Glutamatergic neuron (in vitro differentiated cells): Measurements from ENCODE around the gene TIAM2. TPM values are rescaled to one million over a fixed set of nuclear protein-coding genes. Genes with fewer than 3 reads are reported as not detected.

Experiments
- DNase-seq: peaks from one replicate; pipeline ENCODE4 v3.0.0; 2022
- H3K27ac Mint-ChIP-seq: one replicate; pipeline ENCODE4 v1.8.0; 2020; ENCODE audit warnings: mild to moderate bottlenecking, mixed read lengths, inconsistent platforms; ENCODE audit not compliant: unreplicated experiment
- H3K27me3 Mint-ChIP-seq: one replicate; pipeline ENCODE4 v1.8.0; 2020; ENCODE audit warnings: mild to moderate bottlenecking, moderate library complexity, mixed read lengths, inconsistent platforms; ENCODE audit not compliant: unreplicated experiment
- H3K36me3 Mint-ChIP-seq: one replicate; pipeline ENCODE4 v1.8.0; 2020; ENCODE audit warnings: mild to moderate bottlenecking, mixed read lengths, inconsistent platforms; ENCODE audit not compliant: unreplicated experiment
- H3K4me1 Mint-ChIP-seq: one replicate; pipeline ENCODE4 v1.8.0; 2020; ENCODE audit warnings: mild to moderate bottlenecking, low read depth, mixed read lengths, inconsistent platforms; ENCODE audit not compliant: unreplicated experiment
- H3K4me3 Mint-ChIP-seq: one replicate; pipeline ENCODE4 v1.8.0; 2020; ENCODE audit warnings: mild to moderate bottlenecking, mixed read lengths, inconsistent platforms; ENCODE audit not compliant: unreplicated experiment
- H3K9me3 Mint-ChIP-seq: one replicate; pipeline ENCODE4 v1.8.0; 2020; ENCODE audit warnings: mild to moderate bottlenecking, moderate library complexity, mixed read lengths, inconsistent platforms; ENCODE audit not compliant: unreplicated experiment
- total RNA-seq: library from RNA; stranded (reverse); fragmentation: NEBNext Ultra II Directional; extraction: Animal tissue kit (Norgen Biotek cat#: 25700); gene quantifications from one replicate; pipeline ENCODE4 v1.2.1, GENCODE V29; 2021; ENCODE audit not compliant: unreplicated experiment
- TF ChIP-seq, protein P1 (sequence below): fragments of 200-600 bp; sonication (generic); IDR thresholded peaks from one replicate; pipeline ENCODE4 v1.5.0; 2021; ENCODE audit not compliant: partially characterized antibody, unreplicated experiment

TIAM2 gene
- total RNA-seq, 1 donor from 2014 or later = 113 TPM

DNA sequence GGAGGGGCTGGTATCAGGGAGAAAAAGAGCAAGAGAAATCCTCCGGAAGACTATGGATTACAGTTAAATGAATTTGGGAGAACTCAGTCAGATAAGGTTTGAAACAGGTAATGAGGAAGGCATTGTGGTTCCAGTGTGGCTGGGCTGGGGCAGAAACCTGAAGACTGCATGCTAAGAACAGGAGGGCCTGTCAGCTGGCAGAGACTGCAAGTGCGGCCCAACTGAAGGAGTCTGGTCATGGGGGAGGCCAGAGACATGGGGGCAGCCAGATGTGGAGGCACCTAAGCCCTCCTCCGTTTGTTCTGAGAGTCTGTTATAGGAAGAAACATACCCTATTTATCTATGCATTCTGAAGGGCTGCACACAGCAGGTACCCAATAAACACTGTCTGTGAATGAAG, 302.6 kb downstream of the TIAM2 start:
- no peaks in the 10 kb centered on the region for H3K9me3 Mint-ChIP-seq
- TF ChIP-seq, protein P1, sequence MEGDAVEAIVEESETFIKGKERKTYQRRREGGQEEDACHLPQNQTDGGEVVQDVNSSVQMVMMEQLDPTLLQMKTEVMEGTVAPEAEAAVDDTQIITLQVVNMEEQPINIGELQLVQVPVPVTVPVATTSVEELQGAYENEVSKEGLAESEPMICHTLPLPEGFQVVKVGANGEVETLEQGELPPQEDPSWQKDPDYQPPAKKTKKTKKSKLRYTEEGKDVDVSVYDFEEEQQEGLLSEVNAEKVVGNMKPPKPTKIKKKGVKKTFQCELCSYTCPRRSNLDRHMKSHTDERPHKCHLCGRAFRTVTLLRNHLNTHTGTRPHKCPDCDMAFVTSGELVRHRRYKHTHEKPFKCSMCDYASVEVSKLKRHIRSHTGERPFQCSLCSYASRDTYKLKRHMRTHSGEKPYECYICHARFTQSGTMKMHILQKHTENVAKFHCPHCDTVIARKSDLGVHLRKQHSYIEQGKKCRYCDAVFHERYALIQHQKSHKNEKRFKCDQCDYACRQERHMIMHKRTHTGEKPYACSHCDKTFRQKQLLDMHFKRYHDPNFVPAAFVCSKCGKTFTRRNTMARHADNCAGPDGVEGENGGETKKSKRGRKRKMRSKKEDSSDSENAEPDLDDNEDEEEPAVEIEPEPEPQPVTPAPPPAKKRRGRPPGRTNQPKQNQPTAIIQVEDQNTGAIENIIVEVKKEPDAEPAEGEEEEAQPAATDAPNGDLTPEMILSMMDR = no peak
- no peaks in the 10 kb centered on the region for H3K36me3 Mint-ChIP-seq
- no peak overlapping the region for H3K4me3 Mint-ChIP-seq
- H3K27ac Mint-ChIP-seq = no peak overlapping the region
- DNase-seq = no peak
- H3K27me3 Mint-ChIP-seq = no peaks in the 10 kb centered on the region
- H3K4me1 Mint-ChIP-seq = no peaks in the 10 kb centered on the region

DNA sequence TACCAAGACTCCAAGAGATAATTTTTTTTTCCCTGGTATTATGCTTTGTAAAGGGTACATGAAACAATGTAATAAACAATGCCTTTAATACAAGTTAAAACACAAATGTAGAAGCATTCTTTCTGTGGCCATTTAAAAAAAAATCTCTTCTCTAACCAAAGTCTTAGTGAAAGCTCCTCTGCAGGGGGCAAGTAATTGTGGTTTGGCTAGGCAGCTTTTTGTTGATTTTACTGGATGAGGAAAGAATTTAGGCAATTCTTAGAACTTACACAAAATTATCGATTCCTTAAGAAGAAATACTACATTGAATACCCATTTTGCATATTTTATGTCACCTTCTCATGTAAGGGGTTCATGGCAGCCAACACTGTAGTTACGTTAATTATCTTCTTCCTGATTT, 306.8 kb downstream of the TIAM2 start:
- TF ChIP-seq, protein P1 = no peak
- Mint-ChIP-seq H3K4me3 (no peak overlapping the region), H3K4me1 (no peaks in the 10 kb centered on the region), H3K27ac (no peak overlapping the region), H3K9me3 (no peaks in the 10 kb centered on the region), H3K27me3 (no peaks in the 10 kb centered on the region), H3K36me3 (no peaks in the 10 kb centered on the region)
- DNase-seq = no peak

DNA sequence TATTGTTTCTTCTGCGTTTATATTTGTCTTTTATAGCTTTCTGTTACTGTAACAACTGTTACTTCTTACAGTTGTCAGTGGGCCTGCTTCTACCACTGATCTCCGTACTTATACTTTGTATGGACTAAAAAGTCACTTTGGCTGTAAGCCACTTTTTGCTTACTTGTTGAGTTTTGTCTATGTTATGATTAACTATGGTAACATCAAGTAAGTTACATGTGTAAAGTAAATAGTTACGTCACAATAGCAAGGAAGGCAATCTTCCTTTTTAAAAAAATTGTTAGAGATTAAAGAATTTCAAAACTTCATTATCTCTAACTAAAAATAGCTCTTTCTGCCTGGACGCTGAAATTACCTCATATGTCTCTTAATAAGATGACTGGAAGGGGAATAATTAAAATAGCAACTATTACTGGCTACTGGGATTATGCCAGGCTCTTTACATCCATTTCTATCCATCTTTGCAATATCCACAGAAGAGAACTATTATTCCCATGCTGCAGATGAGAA, 308.3 kb downstream of the TIAM2 start:
- TF ChIP-seq, protein P1 = no peak
- no peak overlapping the region for H3K27ac Mint-ChIP-seq
- H3K27me3 Mint-ChIP-seq = no peaks in the 10 kb centered on the region
- no peaks in the 10 kb centered on the region for H3K4me1 Mint-ChIP-seq
- no peak for DNase-seq
- no peak overlapping the region for H3K4me3 Mint-ChIP-seq
- no peaks in the 10 kb centered on the region for H3K36me3 Mint-ChIP-seq
- no peaks in the 10 kb centered on the region for H3K9me3 Mint-ChIP-seq

DNA sequence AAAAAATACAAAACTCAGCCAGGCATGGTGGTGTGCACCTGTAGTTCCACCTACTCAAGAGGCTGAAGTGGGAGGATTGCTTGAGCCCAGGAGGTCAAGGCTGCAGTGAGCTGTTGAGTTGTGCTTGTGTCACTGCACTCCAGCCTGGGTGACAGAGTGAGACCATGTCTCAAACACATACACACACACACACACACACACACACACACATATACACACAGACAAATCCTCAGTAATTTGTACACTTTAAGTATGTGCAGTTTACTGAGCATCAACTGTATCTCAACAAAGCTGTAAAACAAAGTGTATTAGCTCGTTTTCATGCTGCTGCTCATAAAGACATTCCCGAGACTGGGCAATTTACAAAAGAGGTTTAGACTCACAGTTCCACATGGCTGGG, 311.8 kb downstream of the TIAM2 start:
- no peak for DNase-seq
- no peaks in the 10 kb centered on the region for H3K9me3 Mint-ChIP-seq
- no peaks in the 10 kb centered on the region for H3K36me3 Mint-ChIP-seq
- H3K27me3 Mint-ChIP-seq = no peaks in the 10 kb centered on the region
- TF ChIP-seq, protein P1 = no peak
- H3K4me3 Mint-ChIP-seq = no peak overlapping the region
- no peaks in the 10 kb centered on the region for H3K4me1 Mint-ChIP-seq
- H3K27ac Mint-ChIP-seq = peak overlapping the region; percentile 10
